ENCODE data around the gene AK3. TPM values are rescaled to one million over a fixed set of nuclear protein-coding genes. Genes with fewer than 3 reads are reported as not detected.

Gene AK3
- total and polyA plus RNA-seq, 10 of the 15 experiments (the other 5 are each of a cell fraction or from before 2014, with no cell fraction given): 14.2 to 86.6 (median 43.9) TPM

- SMC1A ChIA-PET (ENCODE audit: uncharacterized antibody, unreplicated experiment): interaction anchor here (0.6 to 1.0 kb wide), 3 partner anchors 15 to 669 kb away, joined by 3 read pairs; no protein-coding TSS in a partner anchor
- in situ Hi-C loops (cut with MboI): no loop called here
- Histone ChIP-seq H3K27ac (ENCODE audit: control insufficient read depth, insufficient read depth) (no peak overlapping the region), H3K4me1 (ENCODE audit: control insufficient read depth, insufficient read depth, low read length) (no peaks in the 10 kb centered on the region), H4K20me1 (ENCODE audit: control insufficient read depth, insufficient read depth) (no peaks in the 10 kb centered on the region), H3K27me3 (replicated peaks in 1 of 2; ENCODE audit: control insufficient read depth in 2 of 2, insufficient read depth in 2 of 2, low read length in 1 of 2) (no peaks in the 10 kb centered on the region), H3K9ac (ENCODE audit: control insufficient read depth, insufficient read depth, low read length) (no peak overlapping the region), H3K4me2 (ENCODE audit: control insufficient read depth, insufficient read depth) (no peak overlapping the region), H2AFZ (ENCODE audit: control insufficient read depth, low read depth, low read length) (no peak overlapping the region), H3K9me3 (replicated peaks; ENCODE audit: control insufficient read depth, insufficient read depth, low read length) (no peaks in the 10 kb centered on the region; the same call in 2 of the 3 replicates), H3K36me3 (ENCODE audit: control insufficient read depth in 2 of 2, insufficient read depth in 2 of 2, low read length in 1 of 2) (peaks cover 8 to 32% of the 10 kb centered on the region in 2 experiments), H3K79me2 (ENCODE audit: control insufficient read depth, insufficient read depth, low read length) (no peaks in the 10 kb centered on the region), H3K4me3 (no peak overlapping the region)
- POLR2A ChIA-PET: no interaction called here
- DNase-seq (ENCODE audit: low read depth, low spot score): no peak
- FAIRE-seq: no peak
- no TSS peak for BruUV-seq (replicated peaks)
- ATAC-seq: no peak
- TF ChIP-seq CHD4 (IDR thresholded peaks at IDR 0.05) (no peak), TARDBP (IDR thresholded peaks at IDR 0.05; ENCODE audit: borderline replicate concordance) (no peak), SREBF1 (IDR thresholded peaks at IDR 0.05; ENCODE audit: low read length) (no peak), POLR2AphosphoS2 (IDR thresholded peaks at IDR 0.05; ENCODE audit: low read depth, low read length) (no peak), KLF5 (IDR thresholded peaks at IDR 0.05; ENCODE audit: partially characterized antibody) (no peak), RELA (IDR thresholded peaks at IDR 0.05; ENCODE audit: borderline replicate concordance, partially characterized antibody) (no peak), SMAD5 (IDR thresholded peaks at IDR 0.05; ENCODE audit: low read depth) (no peak)
- TF ChIP-seq, protein P1, sequence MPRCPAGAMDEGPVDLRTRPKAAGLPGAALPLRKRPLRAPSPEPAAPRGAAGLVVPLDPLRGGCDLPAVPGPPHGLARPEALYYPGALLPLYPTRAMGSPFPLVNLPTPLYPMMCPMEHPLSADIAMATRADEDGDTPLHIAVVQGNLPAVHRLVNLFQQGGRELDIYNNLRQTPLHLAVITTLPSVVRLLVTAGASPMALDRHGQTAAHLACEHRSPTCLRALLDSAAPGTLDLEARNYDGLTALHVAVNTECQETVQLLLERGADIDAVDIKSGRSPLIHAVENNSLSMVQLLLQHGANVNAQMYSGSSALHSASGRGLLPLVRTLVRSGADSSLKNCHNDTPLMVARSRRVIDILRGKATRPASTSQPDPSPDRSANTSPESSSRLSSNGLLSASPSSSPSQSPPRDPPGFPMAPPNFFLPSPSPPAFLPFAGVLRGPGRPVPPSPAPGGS (IDR thresholded peaks at IDR 0.05; ENCODE audit: borderline replicate concordance, insufficient read depth, low read depth, low read length, poor library complexity, severe bottlenecking): no peak
- RAD21 ChIA-PET (ENCODE audit: unreplicated experiment): no interaction called here
- WGBS (ENCODE audit: insufficient coverage, insufficient replicate concordance, low lambda C conversion rate, missing lambda C conversion rate): 96% methylated on average over 1 of the region's 1 CpG
- CTCF ChIA-PET: interaction anchor here (1.0 to 1.7 kb wide), 3 partner anchors 8 to 111 kb away, joined by 3 to 5 read pairs (median 3); no protein-coding TSS in a partner anchor
- intact Hi-C loops (cut with micrococcal nuclease; ENCODE audit: unreplicated experiment): no loop called here
Observed at GRCh38 chr9:4716163-4716562, 24.8 kb downstream of the AK3 start.
